GM21360 (cell line): Measurements from ENCODE around the gene TMEM135.
"Not testable (repeated sequence)": the region's sequence is repeated elsewhere in the genome, so short reads cannot be mapped to it uniquely, and the experiment has no call there.

Experiments used
- ATAC-seq: cut with Tn5 transposase; IDR thresholded peaks from one replicate; pipeline ENCODE4 v1.9.1; 2021; ENCODE audit warnings: mild to moderate bottlenecking, moderate library complexity; ENCODE audit not compliant: unreplicated experiment

TMEM135 gene

GRCh38 chr11:87188921-87189320 is 151.2 kb downstream of the TMEM135 start:
- not testable (repeated sequence) for ATAC-seq

- ATAC-seq, result no peak
Measured at GRCh38 chr11:87190071-87190470, 152.3 kb downstream of the TMEM135 start.

- ATAC-seq, result no peak
Measured at GRCh38 chr11:87193756-87194470, 156.2 kb downstream of the TMEM135 start.

- no peak for ATAC-seq
Measured at GRCh38 chr11:87194985-87195820, 157.5 kb downstream of the TMEM135 start.

GRCh38 chr11:87198266-87198881 is 160.6 kb downstream of the TMEM135 start:
- no peak for ATAC-seq

- ATAC-seq, result no peak
Measured at GRCh38 chr11:87201376-87201775, 163.6 kb downstream of the TMEM135 start.

GRCh38 chr11:87203907-87204602 is 166.3 kb downstream of the TMEM135 start:
- ATAC-seq, result no peak

- no peak for ATAC-seq
Measured at GRCh38 chr11:87212891-87213290, 175.2 kb downstream of the TMEM135 start.

- peak; percentile 82 for ATAC-seq
Measured at GRCh38 chr11:87213444-87213843, 175.7 kb downstream of the TMEM135 start.

GRCh38 chr11:87215236-87215635 is 177.5 kb downstream of the TMEM135 start:
- no peak for ATAC-seq

GRCh38 chr11:87219266-87219665 is 181.5 kb downstream of the TMEM135 start:
- no peak for ATAC-seq

GRCh38 chr11:87223816-87224215 is 186.1 kb downstream of the TMEM135 start:
- ATAC-seq, result no peak

- ATAC-seq, result no peak
Measured at GRCh38 chr11:87224486-87224885, 186.8 kb downstream of the TMEM135 start.

- no peak for ATAC-seq
Measured at GRCh38 chr11:87228820-87229219, 191.1 kb downstream of the TMEM135 start.

GRCh38 chr11:87230995-87231394 is 193.3 kb downstream of the TMEM135 start:
- ATAC-seq, result no peak

- no peak for ATAC-seq
Measured at GRCh38 chr11:87232320-87232719, 194.6 kb downstream of the TMEM135 start.

GRCh38 chr11:87235366-87235765 is 197.6 kb downstream of the TMEM135 start:
- ATAC-seq, result no peak

- ATAC-seq, result no peak
Measured at GRCh38 chr11:87236368-87236767, 198.6 kb downstream of the TMEM135 start.

- no peak for ATAC-seq
Measured at GRCh38 chr11:87239001-87239400, 201.3 kb downstream of the TMEM135 start.

- no peak for ATAC-seq
Measured at GRCh38 chr11:87239531-87239930, 201.8 kb downstream of the TMEM135 start.

- ATAC-seq, result no peak
Measured at GRCh38 chr11:87251560-87251959, 213.8 kb downstream of the TMEM135 start.
